Activated naive CD4-positive, alpha-beta T cell treated with anti-CD3 and anti-CD28 coated beads, Interleukin-2, amount 50 U/mL, for 16 hours (primary cell): Measurements from ENCODE around the gene TBC1D4.

Source experiments
- DNase-seq: peaks from one replicate; pipeline ENCODE4 v3.0.0-alpha.2; 2020

TBC1D4 gene

GRCh38 chr13:75486146-75487062 lies 4.4 kb upstream of the TBC1D4 start:
- DNase-seq: no peak

GRCh38 chr13:75485286-75486062 lies 3.5 kb upstream of the TBC1D4 start:
- no peak for DNase-seq

GRCh38 chr13:75482820-75483079 lies 781 bp upstream of the TBC1D4 start:
- DNase-seq: no peak

GRCh38 chr13:75481176-75482069 lies 546 bp downstream of the TBC1D4 start:
- peak; percentile 28 for DNase-seq

- peak; percentile 12 for DNase-seq
Measured at GRCh38 chr13:75480671-75481175, 1.2 kb downstream of the TBC1D4 start.

- no peak for DNase-seq
Measured at GRCh38 chr13:75479102-75479740, 2.7 kb downstream of the TBC1D4 start.

GRCh38 chr13:75478659-75479058 lies 3.3 kb downstream of the TBC1D4 start:
- DNase-seq: no peak

- DNase-seq: no peak
Measured at GRCh38 chr13:75474956-75475355, 7.0 kb downstream of the TBC1D4 start.

GRCh38 chr13:75473468-75473867 lies 8.5 kb downstream of the TBC1D4 start:
- DNase-seq: no peak

- DNase-seq: no peak
Measured at GRCh38 chr13:75470676-75471075, 11.3 kb downstream of the TBC1D4 start.

GRCh38 chr13:75469047-75469446 lies 12.9 kb downstream of the TBC1D4 start:
- DNase-seq: no peak

GRCh38 chr13:75468602-75469001 lies 13.4 kb downstream of the TBC1D4 start:
- no peak for DNase-seq

- no peak for DNase-seq
Measured at GRCh38 chr13:75468098-75468497, 13.9 kb downstream of the TBC1D4 start.

GRCh38 chr13:75467040-75467728 lies 14.8 kb downstream of the TBC1D4 start:
- DNase-seq: no peak

GRCh38 chr13:75465236-75465635 lies 16.7 kb downstream of the TBC1D4 start:
- no peak for DNase-seq

- DNase-seq: no peak
Measured at GRCh38 chr13:75461314-75461713, 20.7 kb downstream of the TBC1D4 start.

GRCh38 chr13:75460644-75461043 lies 21.3 kb downstream of the TBC1D4 start:
- DNase-seq: no peak

- no peak for DNase-seq
Measured at GRCh38 chr13:75458696-75459422, 23.1 kb downstream of the TBC1D4 start.

GRCh38 chr13:75455962-75456361 lies 26.0 kb downstream of the TBC1D4 start:
- DNase-seq: no peak

GRCh38 chr13:75454497-75454896 lies 27.5 kb downstream of the TBC1D4 start:
- DNase-seq: no peak

- DNase-seq: no peak
Measured at GRCh38 chr13:75452564-75452963, 29.4 kb downstream of the TBC1D4 start.
